KOPT-K1 (cell line): Measurements from ENCODE around the gene WDR20.
"Not testable (repeated sequence)": the region's sequence is repeated elsewhere in the genome, so short reads cannot be mapped to it uniquely, and the experiment has no call there.

ENCODE experiments used
- H3K27ac ChIP-seq: fragments of 200-600 bp; sonication (generic); 2 replicates; pipeline ENCODE4 v1.5.1; 2016; ENCODE audit warnings: antibody characterized with exemption, mild to moderate bottlenecking, low read depth, low read length; ENCODE audit not compliant: poor library complexity, severe bottlenecking
- H3K36me3 ChIP-seq: fragments of 200-600 bp; sonication (generic); 2 replicates; pipeline ENCODE4 v1.5.1; 2017; ENCODE audit warnings: antibody characterized with exemption, mild to moderate bottlenecking, low read length, moderate library complexity; ENCODE audit not compliant: insufficient read depth
- H3K9me3 ChIP-seq: fragments of 200-600 bp; sonication (generic); 2 replicates; pipeline ENCODE4 v1.5.1; 2017; ENCODE audit warnings: antibody characterized with exemption, low read length, mild to moderate bottlenecking; ENCODE audit not compliant: insufficient read depth, poor library complexity, severe bottlenecking

Gene WDR20

DNA sequence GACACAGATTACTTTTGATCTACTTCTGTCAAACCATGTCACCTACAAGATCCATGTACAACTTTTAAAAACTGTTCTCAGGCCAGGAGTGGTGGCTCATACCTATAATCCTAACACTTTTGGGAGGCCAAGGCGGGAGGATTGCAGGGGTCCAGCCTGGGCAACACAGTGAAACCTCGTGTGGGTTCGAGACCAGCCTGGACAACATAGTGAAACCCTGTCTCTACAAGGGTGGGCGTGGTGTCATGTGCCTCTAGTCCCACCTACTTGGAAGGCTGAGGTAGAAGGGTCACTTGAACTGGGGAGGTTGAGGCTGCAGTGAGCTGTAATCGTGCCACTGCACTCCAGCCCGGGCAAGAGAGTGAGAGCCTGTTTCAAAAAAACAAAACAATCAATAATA is 5.7 kb downstream of the WDR20 start:
- Histone ChIP-seq H3K36me3 (peaks cover 31% of the 10 kb centered on the region), H3K27ac (no peak overlapping the region), H3K9me3 (no peaks in the 10 kb centered on the region)

DNA sequence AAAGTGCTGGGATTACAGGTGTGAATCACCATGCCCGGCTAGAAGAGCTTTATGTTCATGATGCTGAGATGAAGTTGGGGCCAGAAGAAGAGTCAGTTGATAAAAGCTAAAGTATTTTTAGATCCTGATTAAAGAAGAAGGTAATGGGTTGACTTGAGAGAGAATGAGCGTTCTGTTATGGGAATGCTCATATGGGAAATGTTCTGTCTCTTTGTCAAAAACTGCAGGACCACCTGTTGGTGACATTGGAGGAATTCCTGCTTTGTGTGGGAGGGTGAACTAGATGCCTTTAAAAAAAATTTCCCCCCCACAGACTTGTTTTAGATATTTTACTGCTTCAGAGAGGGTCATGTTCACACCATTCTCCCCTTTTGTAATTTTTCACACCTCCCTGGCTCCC is 6.7 kb downstream of the WDR20 start:
- Histone ChIP-seq H3K36me3 (peaks cover 34% of the 10 kb centered on the region), H3K9me3 (no peaks in the 10 kb centered on the region), H3K27ac (no peak overlapping the region)

DNA sequence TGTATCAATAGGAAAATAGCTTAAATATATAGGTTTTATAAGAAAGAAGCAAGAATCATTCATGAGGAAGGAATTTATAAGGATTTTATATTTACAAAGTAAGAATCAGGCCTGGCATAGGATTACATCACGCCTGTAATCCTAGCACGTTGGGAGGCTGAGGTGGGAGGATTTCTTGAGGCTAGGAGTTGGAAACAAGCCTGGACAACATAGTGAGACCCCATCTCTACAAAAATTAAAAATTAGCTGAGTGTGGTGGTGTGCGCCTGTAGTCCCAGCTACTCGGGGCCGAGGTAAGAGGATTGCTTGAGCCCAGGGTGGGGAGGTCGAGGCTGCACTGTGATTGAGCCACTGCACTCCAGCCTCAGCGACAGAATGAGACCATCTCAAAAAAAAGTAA is 10.4 kb downstream of the WDR20 start:
- H3K36me3 ChIP-seq = peaks cover 28% of the 10 kb centered on the region
- no peaks in the 10 kb centered on the region for H3K9me3 ChIP-seq
- no peak overlapping the region for H3K27ac ChIP-seq

DNA sequence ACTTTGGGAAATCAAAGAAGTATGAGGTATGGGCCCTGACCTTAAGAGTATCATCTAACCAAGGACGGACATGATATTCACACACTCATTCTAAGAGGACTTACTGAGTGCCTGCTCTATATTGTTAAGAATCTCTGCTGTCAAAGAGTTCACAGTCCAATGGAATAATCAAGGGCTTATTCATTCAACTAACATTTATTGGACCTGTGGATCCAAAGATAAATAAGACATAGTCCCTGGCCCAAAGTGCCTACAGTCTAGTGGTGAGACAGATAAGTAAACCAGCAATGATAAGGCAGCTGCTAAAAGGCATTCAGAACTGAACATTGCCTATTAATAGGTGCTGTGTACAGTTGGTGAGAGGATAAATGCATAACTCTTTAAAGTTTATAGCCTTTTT is 11.0 kb downstream of the WDR20 start:
- peaks cover 28% of the 10 kb centered on the region for H3K36me3 ChIP-seq
- H3K27ac ChIP-seq = no peak overlapping the region
- H3K9me3 ChIP-seq = no peaks in the 10 kb centered on the region

DNA sequence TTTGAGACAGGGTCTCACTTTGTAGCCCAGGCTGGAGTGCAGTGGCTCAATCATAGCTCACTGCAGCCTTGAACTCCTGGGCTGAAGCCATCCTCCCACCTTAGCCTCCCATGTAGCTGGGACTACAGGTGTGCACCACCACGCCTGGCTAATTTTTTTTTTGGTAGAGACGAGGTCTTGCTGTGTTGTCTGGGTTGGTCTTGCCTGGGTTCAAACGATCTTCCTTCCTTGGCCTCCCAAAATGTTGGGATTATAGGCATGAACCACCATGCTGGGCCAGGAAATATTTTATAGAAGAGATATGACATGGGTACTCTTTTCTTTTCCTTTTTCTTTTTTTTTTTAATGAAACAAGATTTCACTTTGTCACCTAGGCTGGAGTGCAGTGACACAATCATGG is 11.7 kb downstream of the WDR20 start:
- not testable (repeated sequence) for H3K9me3 ChIP-seq, H3K27ac ChIP-seq
- H3K36me3 ChIP-seq = peaks cover 28% of the 10 kb centered on the region

DNA sequence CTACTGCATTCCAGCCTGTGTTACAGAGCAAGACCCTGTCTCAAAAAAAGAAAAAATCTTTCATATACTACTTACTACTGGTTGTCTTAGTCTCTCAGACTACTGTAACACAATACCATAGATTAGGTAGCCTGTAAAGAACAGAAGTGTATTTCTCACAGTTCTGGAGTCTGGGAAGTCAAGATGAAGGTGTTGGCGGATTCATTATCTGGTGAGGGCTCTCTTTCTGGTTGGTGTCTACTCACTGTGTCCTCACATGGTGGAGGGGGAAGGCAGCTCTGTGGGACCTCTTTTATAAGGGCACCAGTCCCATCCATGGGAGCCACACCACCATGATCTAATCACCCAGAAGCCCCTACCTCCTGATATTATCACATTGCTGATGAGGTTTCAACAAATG is 14.4 kb downstream of the WDR20 start:
- H3K36me3 ChIP-seq = peaks cover 23% of the 10 kb centered on the region
- H3K9me3 ChIP-seq = no peaks in the 10 kb centered on the region
- H3K27ac ChIP-seq = no peak overlapping the region

DNA sequence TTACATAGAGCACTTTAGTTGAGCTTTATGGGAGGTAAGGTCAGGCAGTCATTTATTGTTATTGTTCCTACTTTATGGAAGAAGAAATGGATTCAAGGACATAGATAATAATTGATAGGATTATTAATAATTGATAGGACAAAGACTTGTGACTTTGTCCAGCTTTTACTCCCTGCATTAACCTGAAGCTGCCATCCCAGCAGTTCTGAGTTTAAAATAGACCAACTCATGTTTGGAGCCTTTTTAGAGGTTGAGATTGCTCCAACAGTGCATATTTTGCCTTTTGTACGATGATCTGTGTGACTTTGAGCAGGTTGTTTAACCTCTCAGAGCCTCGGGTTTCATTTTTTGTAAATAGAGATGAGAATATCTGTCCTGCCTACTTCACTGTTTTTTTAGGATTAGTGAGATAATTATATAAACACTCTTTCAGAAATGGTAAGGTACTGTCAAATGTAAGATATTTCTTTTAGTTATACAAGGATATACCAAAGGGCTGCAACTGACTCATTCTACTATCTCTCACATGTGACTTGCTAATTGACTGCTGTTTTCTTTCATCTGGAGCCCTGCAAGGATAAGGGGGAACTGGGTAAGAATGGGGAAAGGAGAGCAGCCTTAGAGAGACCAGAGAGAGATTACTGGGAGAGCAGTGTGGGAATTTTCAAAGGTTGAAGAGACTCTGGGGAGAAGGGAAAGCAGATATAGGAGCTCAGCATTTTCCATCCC is 15.3 kb downstream of the WDR20 start:
- no peak overlapping the region for H3K27ac ChIP-seq
- H3K9me3 ChIP-seq = no peaks in the 10 kb centered on the region
- peaks cover 23% of the 10 kb centered on the region for H3K36me3 ChIP-seq

DNA sequence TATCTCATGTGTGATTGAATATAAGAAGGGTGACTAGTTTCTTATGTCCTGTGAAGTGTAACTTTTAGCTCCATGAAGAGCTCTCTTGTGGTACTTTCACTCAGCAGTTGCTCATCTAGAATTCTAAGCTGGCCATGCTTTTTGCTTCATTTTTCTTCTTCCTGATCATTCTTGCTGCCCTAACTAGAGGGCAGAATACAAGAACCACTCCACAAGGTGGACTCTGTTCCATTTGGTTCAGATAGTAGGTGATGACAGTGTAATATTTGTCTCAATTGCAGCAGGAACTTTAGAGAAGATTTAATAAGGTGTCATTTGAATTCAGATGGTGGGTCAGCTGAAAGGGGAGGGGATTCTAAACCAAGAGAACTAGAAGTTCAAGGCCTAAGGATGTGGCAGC is 17.6 kb downstream of the WDR20 start:
- Histone ChIP-seq H3K27ac (no peak overlapping the region), H3K9me3 (no peaks in the 10 kb centered on the region), H3K36me3 (peaks cover 12% of the 10 kb centered on the region)

DNA sequence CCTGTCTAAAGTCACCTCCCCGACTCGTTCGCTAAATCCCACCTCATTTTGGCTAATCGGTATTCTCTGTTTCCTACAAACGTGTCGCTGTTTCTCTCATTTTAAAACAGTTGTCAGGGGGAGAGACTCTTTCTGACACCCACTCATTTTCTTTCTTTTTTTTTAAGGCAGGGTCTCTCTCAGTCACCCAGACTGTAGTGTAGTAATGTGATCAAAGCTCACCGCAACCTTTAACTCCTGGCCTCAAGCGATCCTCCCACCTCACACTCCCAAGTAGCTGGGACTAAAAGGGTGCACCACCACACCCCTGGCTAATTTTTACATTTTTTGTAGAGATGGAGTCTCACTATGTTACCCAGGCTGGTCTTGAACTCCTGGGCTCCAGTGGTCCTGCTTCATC is 19.1 kb downstream of the WDR20 start:
- 0 out of 2 replicates have a peak, but pooled peaks cover under 1% of the 10 kb centered on the region for H3K36me3 ChIP-seq
- H3K27ac ChIP-seq = no peak overlapping the region

DNA sequence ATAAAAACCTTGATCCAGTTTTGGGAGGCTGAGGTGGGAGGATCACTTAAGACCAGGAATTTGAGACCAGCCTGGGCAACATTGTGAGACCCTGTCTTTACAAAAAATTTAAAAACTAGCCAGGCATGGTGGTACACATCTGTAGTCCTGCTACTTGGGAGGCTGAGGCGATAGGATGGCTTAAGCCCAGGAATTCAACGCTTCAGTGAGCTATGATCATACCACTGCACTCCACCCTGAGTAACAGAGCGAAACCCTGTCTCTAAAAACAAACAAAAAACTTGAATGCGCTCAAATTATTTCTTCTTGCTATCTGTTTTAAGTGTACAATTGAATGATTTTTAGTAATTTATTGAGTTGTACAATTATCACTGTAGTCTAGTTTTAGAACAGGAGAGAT is 20.1 kb downstream of the WDR20 start:
- H3K9me3 ChIP-seq = no peaks in the 10 kb centered on the region
- 0 out of 2 replicates have a peak, but pooled peaks cover 6% of the 10 kb centered on the region for H3K36me3 ChIP-seq
- H3K27ac ChIP-seq = no peak overlapping the region

More for the DNA sequence above, 19.1 kb downstream of the WDR20 start:
- no peaks in the 10 kb centered on the region for H3K9me3 ChIP-seq

DNA sequence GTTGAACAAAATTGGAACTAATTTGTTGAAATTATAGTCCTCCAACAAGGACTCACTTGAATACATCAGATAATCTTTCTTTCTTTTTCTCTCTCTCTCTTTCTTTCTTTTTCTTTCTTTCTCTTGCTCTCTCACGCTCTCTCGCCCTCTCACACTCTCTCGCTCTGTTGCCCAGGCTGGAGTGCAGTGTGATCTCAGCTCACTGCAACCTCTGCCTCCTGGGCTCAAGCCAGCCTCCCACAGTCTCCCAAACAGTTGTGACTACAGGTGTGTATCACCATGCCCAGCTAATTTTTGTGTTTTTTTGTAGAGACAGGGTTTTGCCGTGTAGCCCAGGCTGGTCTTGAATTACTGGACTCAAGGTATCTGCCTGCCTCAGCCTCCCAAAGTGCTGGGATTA is 22.8 kb downstream of the WDR20 start:
- Histone ChIP-seq H3K36me3 (0 out of 2 replicates have a peak, but pooled peaks cover 8% of the 10 kb centered on the region), H3K9me3 (no peaks in the 10 kb centered on the region), H3K27ac (no peak overlapping the region)

DNA sequence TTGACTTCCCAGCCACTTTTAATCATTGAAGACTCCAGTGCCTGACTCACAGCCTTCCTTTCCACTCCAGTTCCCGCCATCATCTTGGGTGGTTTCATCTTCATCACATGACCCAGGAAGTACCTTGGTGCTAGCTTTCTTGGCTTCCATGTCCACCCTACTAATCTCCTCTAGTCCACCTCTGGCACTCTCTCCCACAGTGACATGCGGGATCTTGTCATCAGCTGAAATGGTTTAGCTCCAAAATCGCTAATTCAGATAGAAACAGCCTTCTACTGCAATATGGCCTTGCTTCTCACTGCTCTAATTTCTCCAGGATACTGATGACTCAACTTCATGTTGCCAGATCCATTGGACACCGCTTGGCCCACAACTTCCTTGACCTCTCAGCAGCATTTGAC is 24.5 kb downstream of the WDR20 start:
- H3K27ac ChIP-seq = no peak overlapping the region
- peaks cover 13% of the 10 kb centered on the region; the same call in 1 of the 2 replicates for H3K36me3 ChIP-seq

DNA sequence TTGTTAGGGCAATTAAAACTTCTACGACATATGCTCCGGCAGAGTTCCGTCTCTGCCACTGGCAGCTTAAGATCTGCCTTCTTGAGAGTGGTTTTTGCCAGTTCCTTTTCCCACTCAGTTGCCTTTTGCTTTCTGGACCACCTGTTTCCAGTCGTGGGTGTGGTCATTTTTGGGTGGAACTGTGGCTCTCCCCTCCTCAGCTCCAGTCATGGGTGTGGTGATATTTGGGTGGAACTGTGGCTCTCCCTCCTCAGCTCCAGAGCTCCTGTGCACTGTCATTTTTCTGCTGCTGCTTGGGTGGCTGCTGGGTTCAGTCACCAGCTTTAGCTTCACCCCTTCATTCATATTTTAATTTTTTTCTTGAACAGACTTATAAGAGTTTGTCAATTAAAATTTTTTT is 25.3 kb downstream of the WDR20 start:
- H3K27ac ChIP-seq = no peak overlapping the region
- peaks cover 13% of the 10 kb centered on the region; the same call in 1 of the 2 replicates for H3K36me3 ChIP-seq
- H3K9me3 ChIP-seq = no peaks in the 10 kb centered on the region

More for the DNA sequence above, 24.5 kb downstream of the WDR20 start:
- no peaks in the 10 kb centered on the region for H3K9me3 ChIP-seq

DNA sequence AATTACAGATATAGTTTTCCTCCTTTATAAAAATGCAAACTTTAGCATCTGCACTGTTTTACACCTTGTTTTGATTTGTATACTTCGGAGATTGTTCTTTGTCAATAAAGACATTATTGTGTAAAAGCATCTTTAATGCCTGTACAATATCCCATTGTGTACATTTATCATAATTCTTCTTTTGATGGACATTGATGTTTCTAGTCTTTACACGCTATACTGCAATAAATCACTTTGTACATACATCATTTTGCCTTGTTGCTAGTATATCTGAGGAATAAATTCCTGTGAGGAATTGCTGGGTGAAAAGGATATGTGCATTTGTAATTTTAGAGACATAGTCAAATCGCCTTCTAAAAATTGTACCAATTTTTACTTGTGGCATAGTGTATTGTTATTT is 30.4 kb downstream of the WDR20 start:
- no peak overlapping the region for H3K27ac ChIP-seq
- no peaks in the 10 kb centered on the region for H3K9me3 ChIP-seq

DNA sequence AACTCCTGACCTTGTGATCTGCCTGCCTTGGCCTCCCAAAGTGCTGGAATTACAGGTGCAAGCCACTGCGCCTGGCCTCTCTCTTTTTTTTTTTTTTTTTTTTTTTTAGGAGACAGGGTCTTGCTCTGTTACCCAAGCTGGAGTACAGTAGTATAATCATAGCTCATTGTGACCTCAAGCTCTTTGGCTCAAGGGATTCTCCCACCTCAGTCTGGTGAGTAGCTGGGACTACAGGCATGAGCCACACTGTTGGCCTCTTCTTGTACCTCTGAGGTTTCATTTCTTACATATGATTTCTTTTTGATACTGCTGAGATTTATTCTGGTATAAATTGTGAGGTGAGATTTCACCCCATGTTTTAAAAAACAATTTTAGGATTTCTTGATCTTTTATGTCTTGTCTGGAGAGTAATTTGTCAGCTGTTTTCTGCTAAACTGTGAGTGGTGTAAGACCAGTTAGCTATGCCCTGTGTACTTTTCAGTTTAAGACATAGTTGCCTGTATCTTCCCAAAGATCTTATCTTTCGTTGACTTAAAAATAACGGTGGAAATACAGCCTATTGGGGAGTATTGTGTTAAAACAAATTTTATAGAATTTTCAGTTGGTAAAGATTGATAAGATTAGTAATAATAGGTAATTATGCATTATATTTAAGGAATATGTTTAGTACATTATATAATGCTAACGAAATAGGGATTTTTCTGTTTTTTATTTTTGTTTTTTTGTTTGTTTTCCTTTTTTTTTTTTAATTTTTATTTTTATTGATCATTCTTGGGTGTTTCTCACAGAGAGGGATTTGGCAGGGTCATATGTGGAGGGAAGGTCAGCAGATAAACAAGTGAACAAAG is 31.7 kb downstream of the WDR20 start:
- no peak overlapping the region for H3K27ac ChIP-seq
- no peaks in the 10 kb centered on the region for H3K9me3 ChIP-seq
- peaks cover 6% of the 10 kb centered on the region; the same call in 1 of the 2 replicates for H3K36me3 ChIP-seq

More for the DNA sequence above, 30.4 kb downstream of the WDR20 start:
- H3K36me3 ChIP-seq = peaks cover 6% of the 10 kb centered on the region; the same call in 1 of the 2 replicates

DNA sequence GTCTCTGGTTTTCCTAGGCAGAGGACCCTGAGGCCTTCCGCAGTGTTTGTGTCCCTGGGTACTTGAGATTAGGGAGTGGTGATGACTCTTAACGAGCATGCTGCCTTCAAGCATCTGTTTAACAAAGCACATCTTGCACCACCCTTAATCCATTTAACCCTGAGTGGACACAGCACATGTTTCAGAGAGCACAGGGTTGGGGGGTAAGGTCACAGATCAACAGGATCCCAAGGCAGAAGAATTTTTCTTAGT is 32.2 kb downstream of the WDR20 start:
- not testable (repeated sequence) for H3K27ac ChIP-seq, H3K9me3 ChIP-seq, H3K36me3 ChIP-seq
